Measurements from ENCODE around the gene ZCCHC17. TPM values are rescaled to one million over a fixed set of nuclear protein-coding genes. Genes with fewer than 3 reads are reported as not detected.

ZCCHC17 gene
- total and polyA plus RNA-seq, 2 donors, result 32.6 to 35.4 TPM

GRCh38 chr1:31389616-31390015 lies 92.8 kb downstream of the ZCCHC17 start:
- Histone ChIP-seq H3K4me1 (ENCODE audit: control insufficient read depth in 2 of 2, insufficient read depth in 2 of 2, low read length in 2 of 2) (peaks cover 6 to 8% of the 10 kb centered on the region in 2 donors), H3K27me3 (ENCODE audit: control insufficient read depth in 2 of 2, insufficient read depth in 1 of 2, low read length in 1 of 2) (no peaks in the 10 kb centered on the region), H3K36me3 (ENCODE audit: control insufficient read depth in 2 of 2, insufficient read depth in 2 of 2, low read length in 1 of 2) (no peaks in the 10 kb centered on the region), H3K27ac (ENCODE audit: low read depth in 1 of 2, low read length in 1 of 2) (no peak overlapping the region), H3K9me3 (ENCODE audit: control insufficient read depth in 2 of 2, insufficient read depth in 1 of 2, low read length in 1 of 2) (no peaks in the 10 kb centered on the region), H3K4me3 (ENCODE audit: low read length in 2 of 2) (no peak overlapping the region)
- WGBS, result 98% methylated on average over 7 of the region's 7 CpGs
- DNase-seq (ENCODE audit: low read depth in 6 of 9, low spot score in 9 of 9), result no peak

GRCh38 chr1:31390071-31390470 lies 93.2 kb downstream of the ZCCHC17 start:
- 97% methylated on average over 7 of the region's 7 CpGs for WGBS
- no peaks in the 10 kb centered on the region for H3K27me3 ChIP-seq (ENCODE audit: control insufficient read depth in 2 of 2, insufficient read depth in 1 of 2, low read length in 1 of 2)
- H3K4me1 ChIP-seq (ENCODE audit: control insufficient read depth in 2 of 2, insufficient read depth in 2 of 2, low read length in 2 of 2), result peaks cover 6 to 12% of the 10 kb centered on the region in 2 donors
- no peaks in the 10 kb centered on the region for H3K36me3 ChIP-seq (ENCODE audit: control insufficient read depth in 2 of 2, insufficient read depth in 2 of 2, low read length in 1 of 2)
- no peak overlapping the region for H3K27ac ChIP-seq (ENCODE audit: low read depth in 1 of 2, low read length in 1 of 2)
- DNase-seq (ENCODE audit: low read depth in 6 of 9, low spot score in 9 of 9), result no peak
- H3K4me3 ChIP-seq (ENCODE audit: low read length in 2 of 2), result no peak overlapping the region
- no peaks in the 10 kb centered on the region for H3K9me3 ChIP-seq (ENCODE audit: control insufficient read depth in 2 of 2, insufficient read depth in 1 of 2, low read length in 1 of 2)

DNA sequence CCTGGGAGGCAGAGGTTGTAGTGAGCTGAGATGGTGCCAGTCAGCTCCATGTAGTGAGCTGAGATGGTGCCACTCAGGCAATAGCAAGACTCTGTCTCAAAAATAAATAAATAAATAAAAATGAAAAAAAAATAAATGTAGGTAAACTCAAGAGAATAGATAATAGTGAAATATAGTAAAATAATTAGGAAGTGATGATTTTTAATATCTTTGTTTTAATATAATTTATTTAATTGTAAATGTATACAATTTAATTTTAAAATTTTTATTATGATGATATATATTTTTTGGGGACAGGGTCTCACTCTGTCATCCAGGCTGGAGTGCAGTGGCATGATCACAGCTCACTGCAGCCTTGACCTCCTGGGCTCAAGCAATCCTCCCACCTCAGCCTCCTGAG lies 96.6 kb downstream of the ZCCHC17 start:
- Histone ChIP-seq H3K4me3 (ENCODE audit: low read length in 2 of 2) (no peak overlapping the region), H3K4me1 (ENCODE audit: control insufficient read depth in 2 of 2, insufficient read depth in 2 of 2, low read length in 2 of 2) (peaks cover 6 to 12% of the 10 kb centered on the region in 2 donors), H3K9me3 (ENCODE audit: control insufficient read depth in 2 of 2, insufficient read depth in 1 of 2, low read length in 1 of 2) (no peaks in the 10 kb centered on the region), H3K27me3 (ENCODE audit: control insufficient read depth in 2 of 2, insufficient read depth in 1 of 2, low read length in 1 of 2) (no peaks in the 10 kb centered on the region), H3K27ac (ENCODE audit: low read depth in 1 of 2, low read length in 1 of 2) (no peak overlapping the region), H3K36me3 (ENCODE audit: control insufficient read depth in 2 of 2, insufficient read depth in 2 of 2, low read length in 1 of 2) (no peaks in the 10 kb centered on the region)
- no peak for DNase-seq (ENCODE audit: low read depth in 6 of 9, low spot score in 9 of 9)

GRCh38 chr1:31394584-31395193 lies 97.9 kb downstream of the ZCCHC17 start:
- 3% methylated on average over 36 of the region's 36 CpGs for WGBS
- Histone ChIP-seq H3K27me3 (ENCODE audit: control insufficient read depth in 2 of 2, insufficient read depth in 1 of 2, low read length in 1 of 2) (no peaks in the 10 kb centered on the region), H3K4me3 (ENCODE audit: low read length in 2 of 2) (peak overlapping the region; percentile 31 to 54), H3K4me1 (ENCODE audit: control insufficient read depth in 2 of 2, insufficient read depth in 2 of 2, low read length in 2 of 2) (peaks cover 6 to 12% of the 10 kb centered on the region in 2 donors), H3K9me3 (ENCODE audit: control insufficient read depth in 2 of 2, insufficient read depth in 1 of 2, low read length in 1 of 2) (no peaks in the 10 kb centered on the region), H3K36me3 (ENCODE audit: control insufficient read depth in 2 of 2, insufficient read depth in 2 of 2, low read length in 1 of 2) (no peaks in the 10 kb centered on the region), H3K27ac (ENCODE audit: low read depth in 1 of 2, low read length in 1 of 2) (peak overlapping the region; percentile 34 to 49)
- peak; percentile 61 to 89 (median 75) for DNase-seq (ENCODE audit: low read depth in 6 of 9, low spot score in 9 of 9)

DNA sequence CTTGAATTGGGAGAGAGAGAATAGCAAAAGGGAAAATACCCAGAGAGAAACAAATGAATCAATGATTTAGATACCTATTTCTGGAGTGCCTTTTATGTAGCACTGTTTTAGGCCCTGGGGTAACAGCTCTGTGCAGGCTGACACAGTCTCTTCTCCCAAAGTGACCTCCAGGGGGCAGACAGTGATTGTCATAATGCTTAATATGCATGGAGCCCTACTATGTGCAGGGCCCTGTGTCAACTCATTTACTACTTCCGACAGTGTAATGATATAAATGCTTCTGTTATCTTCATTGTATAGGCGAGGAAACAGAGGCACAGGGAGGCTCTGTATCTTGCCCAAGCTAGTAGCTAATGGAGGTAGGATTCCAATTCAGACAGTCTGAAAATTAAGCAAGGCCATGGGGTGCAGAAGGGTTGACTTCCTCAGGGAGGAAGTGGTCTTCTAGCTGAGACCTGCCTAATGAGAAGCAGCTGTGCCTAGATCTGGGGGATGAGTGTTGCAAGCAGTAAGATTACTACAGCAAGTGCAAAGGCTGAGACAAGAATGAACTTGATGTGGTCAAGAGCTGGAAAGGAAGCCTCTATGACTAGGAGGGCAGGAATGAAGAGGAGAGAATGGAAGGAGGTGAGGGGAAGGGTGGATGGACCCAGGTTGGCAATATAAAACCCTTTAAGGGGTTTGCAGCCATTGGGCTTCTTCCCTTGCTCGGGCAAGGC lies 100.0 kb downstream of the ZCCHC17 start:
- no peaks in the 10 kb centered on the region for H3K27me3 ChIP-seq (ENCODE audit: control insufficient read depth in 2 of 2, insufficient read depth in 1 of 2, low read length in 1 of 2)
- H3K27ac ChIP-seq (ENCODE audit: low read depth in 1 of 2, low read length in 1 of 2), result no peak overlapping the region
- H3K36me3 ChIP-seq (ENCODE audit: control insufficient read depth in 2 of 2, insufficient read depth in 2 of 2, low read length in 1 of 2), result no peaks in the 10 kb centered on the region
- WGBS, result 97% methylated on average over 3 of the region's 3 CpGs
- peaks cover 6 to 12% of the 10 kb centered on the region in 2 donors for H3K4me1 ChIP-seq (ENCODE audit: control insufficient read depth in 2 of 2, insufficient read depth in 2 of 2, low read length in 2 of 2)
- no peak overlapping the region for H3K4me3 ChIP-seq (ENCODE audit: low read length in 2 of 2)
- peak in 1 of 9 donors; percentile 20 for DNase-seq (ENCODE audit: low read depth in 6 of 9, low spot score in 9 of 9)
- H3K9me3 ChIP-seq (ENCODE audit: control insufficient read depth in 2 of 2, insufficient read depth in 1 of 2, low read length in 1 of 2), result no peaks in the 10 kb centered on the region

DNA sequence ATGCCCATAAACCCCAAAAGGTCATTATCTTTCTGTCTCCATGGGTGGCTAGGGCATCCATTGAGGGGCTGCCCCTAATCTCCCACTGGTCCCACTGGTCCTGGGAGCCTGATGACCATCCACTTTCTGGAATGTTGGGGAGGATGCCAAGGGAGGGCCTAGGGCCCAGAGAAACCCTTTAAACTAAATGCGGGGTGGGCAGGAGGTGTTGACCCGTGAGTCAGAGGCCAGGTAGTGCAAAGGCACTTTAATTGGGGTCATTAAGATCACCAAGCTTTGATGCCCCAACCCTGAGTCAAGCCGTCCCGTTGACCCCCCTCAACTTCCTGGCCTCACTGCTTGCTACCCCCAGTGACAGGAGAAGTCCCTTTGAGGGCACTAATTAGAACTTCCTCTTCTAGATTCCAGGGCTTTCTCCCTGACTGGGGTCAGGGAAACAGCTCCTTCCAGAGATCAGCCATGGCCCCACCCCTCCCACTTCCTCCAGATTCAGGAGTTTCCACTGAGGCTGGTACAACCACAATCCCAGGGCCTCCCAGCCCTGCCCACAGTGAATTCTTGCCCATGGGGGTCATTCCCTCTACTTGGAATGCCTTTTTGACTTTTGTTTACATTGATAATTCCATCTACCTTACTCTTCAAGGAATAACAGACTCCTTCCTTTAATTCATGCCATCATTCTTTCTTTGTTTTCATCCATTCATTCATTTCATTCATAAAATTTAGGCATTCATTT lies 100.7 kb downstream of the ZCCHC17 start:
- WGBS, result 83% methylated on average over 4 of the region's 4 CpGs
- H3K36me3 ChIP-seq (ENCODE audit: control insufficient read depth in 2 of 2, insufficient read depth in 2 of 2, low read length in 1 of 2), result no peaks in the 10 kb centered on the region
- H3K4me3 ChIP-seq (ENCODE audit: low read length in 2 of 2), result no peak overlapping the region
- H3K9me3 ChIP-seq (ENCODE audit: control insufficient read depth in 2 of 2, insufficient read depth in 1 of 2, low read length in 1 of 2), result no peaks in the 10 kb centered on the region
- no peaks in the 10 kb centered on the region for H3K27me3 ChIP-seq (ENCODE audit: control insufficient read depth in 2 of 2, insufficient read depth in 1 of 2, low read length in 1 of 2)
- no peak overlapping the region for H3K27ac ChIP-seq (ENCODE audit: low read depth in 1 of 2, low read length in 1 of 2)
- peaks cover 6 to 12% of the 10 kb centered on the region in 2 donors for H3K4me1 ChIP-seq (ENCODE audit: control insufficient read depth in 2 of 2, insufficient read depth in 2 of 2, low read length in 2 of 2)
- no peak for DNase-seq (ENCODE audit: low read depth in 6 of 9, low spot score in 9 of 9)

GRCh38 chr1:31398246-31398645 lies 101.4 kb downstream of the ZCCHC17 start:
- H3K4me3 ChIP-seq (ENCODE audit: low read length in 2 of 2), result no peak overlapping the region
- no peaks in the 10 kb centered on the region for H3K36me3 ChIP-seq (ENCODE audit: control insufficient read depth in 2 of 2, insufficient read depth in 2 of 2, low read length in 1 of 2)
- no peak overlapping the region for H3K27ac ChIP-seq (ENCODE audit: low read depth in 1 of 2, low read length in 1 of 2)
- no peaks in the 10 kb centered on the region for H3K27me3 ChIP-seq (ENCODE audit: control insufficient read depth in 2 of 2, insufficient read depth in 1 of 2, low read length in 1 of 2)
- H3K4me1 ChIP-seq (ENCODE audit: control insufficient read depth in 2 of 2, insufficient read depth in 2 of 2, low read length in 2 of 2), result peaks cover 6 to 12% of the 10 kb centered on the region in 2 donors
- H3K9me3 ChIP-seq (ENCODE audit: control insufficient read depth in 2 of 2, insufficient read depth in 1 of 2, low read length in 1 of 2), result no peaks in the 10 kb centered on the region
- 98% methylated on average over 2 of the region's 2 CpGs for WGBS
- DNase-seq (ENCODE audit: low read depth in 6 of 9, low spot score in 9 of 9), result no peak

GRCh38 chr1:31399976-31400375 lies 103.1 kb downstream of the ZCCHC17 start:
- Histone ChIP-seq H3K36me3 (ENCODE audit: control insufficient read depth in 2 of 2, insufficient read depth in 2 of 2, low read length in 1 of 2) (no peaks in the 10 kb centered on the region), H3K4me3 (ENCODE audit: low read length in 2 of 2) (no peak overlapping the region), H3K4me1 (ENCODE audit: control insufficient read depth in 2 of 2, insufficient read depth in 2 of 2, low read length in 2 of 2) (peaks cover 0 to under 1% of the 10 kb centered on the region in 2 donors), H3K9me3 (ENCODE audit: control insufficient read depth in 2 of 2, insufficient read depth in 1 of 2, low read length in 1 of 2) (no peaks in the 10 kb centered on the region), H3K27ac (ENCODE audit: low read depth in 1 of 2, low read length in 1 of 2) (no peak overlapping the region), H3K27me3 (ENCODE audit: control insufficient read depth in 2 of 2, insufficient read depth in 1 of 2, low read length in 1 of 2) (no peaks in the 10 kb centered on the region)
- 70% methylated on average over 3 of the region's 3 CpGs for WGBS
- no peak for DNase-seq (ENCODE audit: low read depth in 6 of 9, low spot score in 9 of 9)

DNA sequence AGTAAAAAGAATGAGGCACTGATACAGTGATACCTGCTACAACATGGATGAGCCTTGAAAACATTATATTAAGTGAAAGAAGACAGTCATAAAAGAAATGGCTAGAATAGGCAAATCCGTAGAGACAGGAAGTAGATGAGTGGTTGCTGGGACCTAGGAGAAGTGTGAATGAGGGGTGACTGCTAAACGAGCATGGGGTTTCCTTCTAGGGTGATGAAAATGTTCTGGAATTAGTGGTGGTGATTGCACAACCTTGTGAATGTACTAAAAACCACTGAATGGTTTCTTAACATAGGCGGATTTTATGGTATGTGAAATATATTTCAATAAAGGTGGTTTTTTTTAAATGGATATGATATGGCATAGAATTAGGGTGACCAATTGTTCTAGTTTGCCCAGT lies 103.6 kb downstream of the ZCCHC17 start:
- Histone ChIP-seq H3K4me1 (ENCODE audit: control insufficient read depth in 2 of 2, insufficient read depth in 2 of 2, low read length in 2 of 2) (no peaks in the 10 kb centered on the region), H3K4me3 (ENCODE audit: low read length in 2 of 2) (no peak overlapping the region), H3K36me3 (ENCODE audit: control insufficient read depth in 2 of 2, insufficient read depth in 2 of 2, low read length in 1 of 2) (no peaks in the 10 kb centered on the region), H3K27ac (ENCODE audit: low read depth in 1 of 2, low read length in 1 of 2) (no peak overlapping the region), H3K9me3 (ENCODE audit: control insufficient read depth in 2 of 2, insufficient read depth in 1 of 2, low read length in 1 of 2) (no peaks in the 10 kb centered on the region), H3K27me3 (ENCODE audit: control insufficient read depth in 2 of 2, insufficient read depth in 1 of 2, low read length in 1 of 2) (no peaks in the 10 kb centered on the region)
- 58% methylated on average over 3 of the region's 3 CpGs for WGBS
- no peak for DNase-seq (ENCODE audit: low read depth in 6 of 9, low spot score in 9 of 9)
